ENCODE results near the gene GADD45GIP1. TPM values are rescaled to one million over a fixed set of nuclear protein-coding genes. Genes with fewer than 3 reads are reported as not detected.

Gene GADD45GIP1
- total RNA-seq, 2 experiments from 2014 or later, result 31.1 to 36.3 TPM

DNA sequence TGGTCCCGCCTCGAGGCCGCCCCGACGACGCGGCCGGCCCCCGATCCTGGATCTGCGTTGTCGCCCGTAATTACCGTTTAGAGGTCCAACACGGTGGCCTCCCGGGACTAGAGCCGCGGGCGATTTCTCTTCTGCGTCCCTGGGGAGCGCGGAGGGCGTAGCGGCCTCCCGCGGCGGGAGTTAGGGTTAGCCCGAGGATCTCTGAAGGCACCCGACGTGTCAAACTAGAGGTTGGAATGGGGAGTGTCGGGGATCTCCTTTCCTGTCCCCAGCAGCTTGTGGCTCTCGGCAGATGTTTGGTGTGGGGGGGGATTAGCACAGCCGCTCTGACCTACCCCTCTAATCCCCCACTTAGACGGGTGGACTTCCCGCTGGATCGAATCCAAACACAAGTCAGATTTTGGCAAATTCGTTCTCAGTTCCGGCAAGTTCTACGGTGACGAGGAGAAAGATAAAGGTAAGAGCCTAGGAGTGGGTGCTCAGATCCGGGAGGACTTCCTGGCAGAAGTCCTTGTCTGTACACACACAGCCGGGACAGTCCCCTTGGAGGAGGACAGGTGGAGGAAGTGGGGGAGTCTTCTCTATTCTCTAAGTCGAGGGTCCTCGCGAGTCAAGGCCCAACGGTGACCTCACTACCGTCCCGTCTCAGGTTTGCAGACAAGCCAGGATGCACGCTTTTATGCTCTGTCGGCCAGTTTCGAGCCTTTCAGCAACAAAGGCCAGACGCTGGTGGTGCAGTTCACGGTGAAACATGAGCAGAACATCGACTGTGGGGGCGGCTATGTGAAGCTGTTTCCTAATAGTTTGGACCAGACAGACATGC lies 18.0 kb downstream of the GADD45GIP1 start:
- peaks cover 62% of the 10 kb centered on the region for H3K4me1 Mint-ChIP-seq
- peaks cover 55% of the 10 kb centered on the region for H3K36me3 Mint-ChIP-seq (ENCODE audit: low read depth)
- DNase-seq, result peak; percentile 67
- H3K4me3 Mint-ChIP-seq, result peak overlapping the region; percentile 99
- intact Hi-C loops (cut with DNase I, micrococcal nuclease), result loop anchor here (1.0 to 10.0 kb wide), 13 partner anchors 18 to 1066 kb away; partner anchors contain the start of genes SYCE2 (in 2 of the 2), GADD45GIP1 (in 1 of the 2), GCDH (in 1 of the 2) and GET3 (in 1 of the 2)
- peak overlapping the region; percentile 96 for H3K27ac Mint-ChIP-seq
- ChIA-PET CTCF (interaction anchor here (0.6 to 2.8 kb wide), 3 partner anchors 26 to 150 kb away, joined by 3 to 13 read pairs (median 3); no protein-coding TSS in a partner anchor), POLR2A (interaction anchor here (0.7 kb wide), 1 partner anchor 1067 kb away, joined by 8 read pairs; no protein-coding TSS in a partner anchor)
- no peaks in the 10 kb centered on the region for H3K9me3 Mint-ChIP-seq (ENCODE audit: low read depth)
- ATAC-seq, result no peak
- H3K27me3 Mint-ChIP-seq, result no peaks in the 10 kb centered on the region

DNA sequence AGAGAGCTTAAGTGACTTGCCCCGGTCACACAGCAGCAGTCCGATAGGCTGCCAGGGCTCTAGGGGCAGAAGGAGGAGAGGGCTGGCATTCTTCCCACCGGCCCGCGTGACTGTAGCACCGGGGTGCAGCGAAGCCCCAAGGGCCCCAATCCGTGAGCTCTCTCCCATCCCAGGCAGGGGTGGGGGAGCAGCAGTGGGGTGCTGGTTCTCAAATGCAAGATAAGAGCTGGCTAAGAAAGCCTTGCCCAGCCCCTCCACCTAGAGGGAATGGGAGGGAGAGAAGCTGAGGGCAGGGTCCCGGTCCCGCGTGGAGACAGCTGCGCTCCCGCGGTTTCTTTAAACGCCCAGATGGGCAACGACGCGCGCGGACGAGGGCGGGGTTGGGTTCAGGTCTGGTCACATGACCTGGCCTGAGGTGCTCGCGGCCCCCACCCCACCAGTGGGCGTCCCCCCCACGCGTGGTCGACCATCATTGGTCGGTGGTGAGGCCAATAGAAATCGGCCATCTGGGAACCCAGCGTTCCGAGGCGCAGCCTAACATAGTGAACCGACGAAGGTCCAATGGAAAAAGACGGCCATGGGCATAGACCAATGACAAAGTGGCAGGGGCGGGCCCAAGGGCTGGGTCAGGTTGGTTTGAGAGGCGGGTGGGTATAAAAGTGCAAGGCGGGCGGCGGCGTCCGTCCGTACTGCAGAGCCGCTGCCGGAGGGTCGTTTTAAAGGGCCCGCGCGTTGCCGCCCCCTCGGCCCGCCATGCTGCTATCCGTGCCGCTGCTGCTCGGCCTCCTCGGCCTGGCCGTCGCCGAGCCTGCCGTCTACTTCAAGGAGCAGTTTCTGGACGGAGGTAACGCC lies 18.9 kb downstream of the GADD45GIP1 start, which contains the start of gene CALR:
Gene CALR (plus strand): TSS at position 683 of the 852 bp plus-strand sequence. CDS start 71 bp downstream, at position 754.
- Mint-ChIP-seq H3K4me1 (peaks cover 56% of the 10 kb centered on the region), H3K27me3 (no peaks in the 10 kb centered on the region), H3K9me3 (ENCODE audit: low read depth) (no peaks in the 10 kb centered on the region), H3K4me3 (peak within 1 kb of the TSS; percentile 99), H3K27ac (peak within 1 kb of the TSS; percentile 96), H3K36me3 (ENCODE audit: low read depth) (peaks cover 49% of the 10 kb centered on the region)
- DNase-seq, result peak; percentile 99
- POLR2A ChIA-PET, result interaction anchor here (0.5 to 1.2 kb wide), 5 partner anchors 19 to 208 kb away, joined by 3 to 7 read pairs (median 4); partner anchors contain the start of genes GCDH and SYCE2
- intact Hi-C loops (cut with DNase I, micrococcal nuclease), result loop anchor here (1.0 to 10.0 kb wide), 13 partner anchors 19 to 1067 kb away; partner anchors contain the start of genes SYCE2 (in 2 of the 2), GADD45GIP1 (in 1 of the 2), GCDH (in 1 of the 2) and GET3 (in 1 of the 2)
- CTCF ChIA-PET, result interaction anchor here (0.9 to 2.8 kb wide), 4 partner anchors 27 to 173 kb away, joined by 3 to 13 read pairs (median 4); partner anchors contain the start of gene GCDH
- peak; percentile 89 for ATAC-seq

DNA sequence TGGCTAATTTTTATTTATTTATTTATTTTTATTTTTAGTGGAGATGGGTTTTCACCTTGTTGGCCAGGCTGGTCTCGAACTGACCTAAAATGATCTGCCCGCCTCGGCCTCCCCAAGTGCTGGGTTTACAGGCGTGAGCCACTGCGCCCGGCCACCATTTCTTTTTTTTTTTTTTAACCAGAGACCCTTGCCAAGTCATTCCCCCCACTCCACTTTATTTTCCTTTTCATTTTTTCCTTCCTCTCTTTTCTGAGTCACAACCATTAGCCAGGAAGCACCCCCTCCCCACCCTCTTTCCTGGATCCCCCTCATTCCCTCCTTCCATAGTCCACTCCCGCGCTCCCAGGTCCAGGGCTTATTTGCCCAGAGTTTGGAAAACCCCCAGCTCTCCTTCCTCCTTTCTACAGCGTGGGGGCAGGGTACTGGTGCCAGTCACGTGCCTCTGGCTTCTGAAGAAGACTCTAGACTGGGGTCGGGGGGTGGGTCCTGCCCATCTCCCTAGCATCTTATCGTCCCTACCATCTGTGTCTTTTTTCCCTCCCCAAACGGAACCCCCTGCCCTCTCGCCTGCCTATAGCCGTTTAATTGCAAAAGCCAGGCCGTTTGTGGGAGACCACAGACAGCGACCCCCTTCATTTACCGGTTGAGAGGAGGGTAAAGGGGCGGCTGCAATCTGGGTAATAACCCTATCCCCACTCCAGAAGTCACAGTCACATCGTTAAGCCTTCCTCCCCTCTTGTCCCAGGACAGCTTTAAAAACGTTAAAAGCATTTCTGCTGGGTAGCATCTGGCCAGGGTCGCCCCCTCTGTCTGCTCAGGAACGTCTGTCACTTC lies 19.7 kb downstream of the GADD45GIP1 start:
- ATAC-seq (no peak), DNase-seq (peak; percentile 50)
- H3K4me3 Mint-ChIP-seq, result peak overlapping the region; percentile 99
- ChIA-PET POLR2A (interaction anchor here (0.5 to 1.2 kb wide), 5 partner anchors 18 to 209 kb away, joined by 3 to 7 read pairs (median 4); partner anchors contain the start of genes GCDH and SYCE2), CTCF (interaction anchor here (0.9 to 2.8 kb wide), 4 partner anchors 28 to 172 kb away, joined by 3 to 13 read pairs (median 4); partner anchors contain the start of gene GCDH)
- intact Hi-C loops (cut with DNase I, micrococcal nuclease), result loop anchor here (5.0 to 10.0 kb wide), 3 partner anchors 145 to 1067 kb away; partner anchors contain the start of genes JUNB (in 1 of the 2), RFX1 (in 1 of the 2) and TNPO2 (in 1 of the 2)
- H3K36me3 Mint-ChIP-seq (ENCODE audit: low read depth), result peaks cover 49% of the 10 kb centered on the region
- H3K9me3 Mint-ChIP-seq (ENCODE audit: low read depth), result no peaks in the 10 kb centered on the region
- no peaks in the 10 kb centered on the region for H3K27me3 Mint-ChIP-seq
- peak overlapping the region; percentile 86 for H3K27ac Mint-ChIP-seq
- peaks cover 57% of the 10 kb centered on the region for H3K4me1 Mint-ChIP-seq

DNA sequence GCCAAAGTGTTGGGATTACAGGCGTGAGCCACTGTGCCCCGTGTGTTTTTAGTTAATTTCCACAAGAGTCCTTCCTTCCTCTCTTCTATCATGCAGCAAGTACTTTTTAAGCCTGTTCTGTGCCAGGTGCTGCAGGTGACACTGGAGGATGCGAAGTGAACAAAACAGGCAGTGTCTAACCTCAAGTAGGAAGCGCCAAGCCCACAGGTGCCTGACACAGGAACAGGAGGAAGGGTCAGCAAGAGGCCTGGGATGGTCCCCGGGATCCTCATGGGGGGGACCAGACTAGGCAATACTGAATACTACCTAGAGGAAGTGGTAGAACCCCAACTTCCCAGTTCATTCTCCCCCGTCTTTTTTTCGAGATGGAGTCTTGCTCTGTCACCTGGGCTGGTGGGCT lies 20.4 kb downstream of the GADD45GIP1 start:
- Mint-ChIP-seq H3K27ac (peak overlapping the region; percentile 77), H3K4me1 (peaks cover 58% of the 10 kb centered on the region), H3K36me3 (ENCODE audit: low read depth) (peaks cover 46% of the 10 kb centered on the region), H3K27me3 (no peaks in the 10 kb centered on the region), H3K9me3 (ENCODE audit: low read depth) (no peaks in the 10 kb centered on the region), H3K4me3 (no peak overlapping the region)
- DNase-seq (peak; percentile 20), ATAC-seq (no peak)
- intact Hi-C loops (cut with DNase I, micrococcal nuclease), result loop anchor here (5.0 to 10.0 kb wide), 3 partner anchors 144 to 1068 kb away; partner anchors contain the start of genes JUNB (in 1 of the 2), RFX1 (in 1 of the 2) and TNPO2 (in 1 of the 2)
- POLR2A ChIA-PET, result no interaction called here
- CTCF ChIA-PET, result no interaction called here

DNA sequence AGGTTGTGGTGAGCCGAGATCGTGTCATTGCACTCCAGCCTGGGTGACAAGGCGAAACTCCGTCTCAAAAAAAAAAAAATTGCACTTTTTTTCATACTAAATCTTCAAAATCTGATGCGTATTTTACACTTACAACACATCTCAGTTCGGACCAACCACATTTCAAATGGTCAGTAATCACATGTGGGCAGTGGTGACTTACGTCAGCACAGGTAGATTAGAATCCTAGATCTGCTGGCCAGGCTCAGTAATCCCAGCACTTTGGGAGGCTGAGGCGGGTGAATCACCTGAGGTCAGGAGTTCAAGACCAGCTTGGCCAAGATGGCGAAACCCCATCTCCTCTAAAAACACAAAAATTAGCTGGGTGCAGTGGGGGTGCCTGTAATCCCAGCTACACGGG lies 22.0 kb downstream of the GADD45GIP1 start:
- Mint-ChIP-seq H3K27me3 (no peaks in the 10 kb centered on the region), H3K27ac (no peak overlapping the region), H3K9me3 (ENCODE audit: low read depth) (no peaks in the 10 kb centered on the region), H3K36me3 (ENCODE audit: low read depth) (peaks cover 42% of the 10 kb centered on the region), H3K4me3 (no peak overlapping the region), H3K4me1 (peaks cover 48% of the 10 kb centered on the region)
- ATAC-seq (no peak), DNase-seq (peak; percentile 4)
- ChIA-PET POLR2A (interaction anchor here (1.0 kb wide), 1 partner anchor 50 kb away, joined by 3 read pairs; no protein-coding TSS in a partner anchor), CTCF (interaction anchor here (0.6 to 0.7 kb wide), 2 partner anchors 16 to 156 kb away, joined by 3 to 4 read pairs; partner anchors contain the start of gene SYCE2)
- intact Hi-C loops (cut with DNase I, micrococcal nuclease), result loop anchor here (5.0 to 10.0 kb wide), 3 partner anchors 143 to 1070 kb away; partner anchors contain the start of genes JUNB (in 1 of the 2), RFX1 (in 1 of the 2) and TNPO2 (in 1 of the 2)

DNA sequence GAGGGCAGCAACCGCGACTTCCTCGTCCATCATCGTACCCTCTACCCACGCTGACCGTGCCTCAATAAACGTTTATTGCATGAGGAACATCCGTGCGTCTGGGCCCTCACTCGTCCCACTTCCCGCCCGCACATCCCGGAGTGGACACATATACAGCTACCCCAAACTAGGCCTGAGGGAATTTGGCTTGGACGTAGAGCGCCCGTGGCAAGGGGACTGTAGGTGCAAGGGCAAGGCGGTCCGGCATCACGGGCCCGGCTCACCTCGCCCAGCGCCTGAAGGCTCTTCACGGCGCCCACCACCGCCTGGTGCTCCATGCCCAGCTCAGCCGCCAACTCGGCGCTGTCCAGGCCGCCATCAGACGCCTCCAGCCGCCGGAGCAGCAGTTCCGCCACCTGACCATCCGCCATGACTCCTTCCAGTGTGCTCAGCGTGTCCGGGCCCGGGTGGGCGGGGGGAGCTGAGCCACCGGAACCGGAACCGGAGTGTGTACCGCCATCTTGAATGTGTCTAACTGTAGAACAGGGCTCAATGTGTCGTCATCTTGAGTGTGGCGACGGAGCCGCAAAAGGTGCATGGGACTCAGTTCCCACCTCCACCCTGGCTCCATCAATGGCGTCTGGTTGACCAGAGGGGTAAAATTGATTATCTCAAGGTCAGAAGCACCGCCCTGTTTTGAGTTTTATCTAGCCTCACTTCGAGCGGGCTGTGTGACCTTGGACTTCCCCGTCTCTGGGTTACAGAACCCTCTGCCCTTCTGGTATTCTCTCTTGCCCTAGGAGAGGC lies 23.5 kb downstream of the GADD45GIP1 start, which contains the start of gene FARSA:
Gene FARSA (minus strand): TSS at position 425 of the 786 bp plus-strand sequence. CDS start 15 bp downstream, at position 410.
- Mint-ChIP-seq H3K27ac (peak within 1 kb of the TSS; percentile 94), H3K27me3 (no peaks in the 10 kb centered on the region), H3K9me3 (ENCODE audit: low read depth) (no peaks in the 10 kb centered on the region), H3K36me3 (ENCODE audit: low read depth) (peaks cover 36% of the 10 kb centered on the region), H3K4me3 (peak within 1 kb of the TSS; percentile 99), H3K4me1 (peaks cover 39% of the 10 kb centered on the region)
- ChIA-PET POLR2A (interaction anchor here (1.0 to 1.3 kb wide), 2 partner anchors 42 to 48 kb away, joined by 3 to 4 read pairs; partner anchors contain the start of gene GCDH), CTCF (interaction anchor here (1.0 to 1.7 kb wide), 4 partner anchors 20 to 32 kb away, joined by 3 to 4 read pairs (median 4); no protein-coding TSS in a partner anchor)
- DNase-seq (peak; percentile 96), ATAC-seq (peak; percentile 69)
- intact Hi-C loops (cut with DNase I, micrococcal nuclease), result loop anchor here (1.0 to 10.0 kb wide), 9 partner anchors 12 to 1071 kb away; partner anchors contain the start of genes SYCE2 (in 2 of the 2), DHPS (in 1 of the 2), GADD45GIP1 (in 1 of the 2) and GCDH (in 1 of the 2)

DNA sequence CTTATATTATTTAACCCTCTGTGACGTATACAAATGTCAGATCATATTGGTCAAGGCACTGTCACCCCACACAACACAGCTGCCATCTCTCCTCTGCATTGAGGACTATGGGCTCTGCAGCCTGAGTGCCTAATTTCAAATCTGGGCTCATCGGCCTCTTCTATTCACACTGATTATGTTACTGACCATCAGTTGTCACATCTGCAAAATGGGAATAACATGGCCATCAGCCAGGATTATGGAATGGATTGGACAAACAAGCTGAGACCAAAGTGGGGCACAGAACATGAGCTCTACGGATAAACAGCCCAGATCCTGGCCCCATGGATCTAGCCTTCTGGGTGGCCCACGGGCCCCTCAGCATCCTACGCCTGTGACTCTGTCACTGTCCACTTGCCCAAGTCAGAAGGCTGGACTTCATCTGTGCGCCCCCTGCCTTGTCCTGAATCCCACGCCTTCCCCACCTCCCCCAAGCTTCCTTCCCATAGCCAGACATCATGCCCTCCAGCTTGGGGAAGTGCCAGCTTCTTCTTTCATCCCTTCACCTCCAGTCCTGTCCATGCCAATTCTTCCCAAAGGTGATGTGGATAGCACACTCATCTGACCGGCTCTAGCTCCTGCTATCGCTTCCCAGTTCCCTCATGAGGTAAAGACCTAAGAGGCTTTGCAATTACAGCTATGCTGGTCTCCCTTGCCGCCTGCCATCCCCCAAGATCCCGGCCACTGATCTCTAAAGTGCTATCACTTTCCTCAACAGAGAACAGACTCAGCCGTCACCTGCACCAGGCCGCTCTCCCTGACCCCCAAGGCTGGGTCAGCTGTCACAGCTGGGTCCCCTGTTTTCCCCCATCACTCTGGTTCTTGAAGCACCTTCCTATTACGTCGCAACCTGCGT lies 24.4 kb downstream of the GADD45GIP1 start:
- no peak for ATAC-seq
- Mint-ChIP-seq H3K4me3 (peak overlapping the region; percentile 99), H3K27ac (peak overlapping the region; percentile 94), H3K27me3 (no peaks in the 10 kb centered on the region), H3K36me3 (ENCODE audit: low read depth) (peaks cover 39% of the 10 kb centered on the region), H3K9me3 (ENCODE audit: low read depth) (no peaks in the 10 kb centered on the region), H3K4me1 (peaks cover 35% of the 10 kb centered on the region)
- intact Hi-C loops (cut with DNase I, micrococcal nuclease), result loop anchor here (1.0 to 10.0 kb wide), 9 partner anchors 13 to 1072 kb away; partner anchors contain the start of genes SYCE2 (in 2 of the 2), DHPS (in 1 of the 2), GADD45GIP1 (in 1 of the 2) and GCDH (in 1 of the 2)
- ChIA-PET POLR2A (interaction anchor here (1.0 to 1.3 kb wide), 3 partner anchors 41 to 48 kb away, joined by 3 to 4 read pairs (median 3); partner anchors contain the start of gene GCDH), CTCF (interaction anchor here (1.0 to 1.7 kb wide), 5 partner anchors 12 to 33 kb away, joined by 3 to 4 read pairs (median 4); no protein-coding TSS in a partner anchor)
- DNase-seq, result peak; percentile 3

DNA sequence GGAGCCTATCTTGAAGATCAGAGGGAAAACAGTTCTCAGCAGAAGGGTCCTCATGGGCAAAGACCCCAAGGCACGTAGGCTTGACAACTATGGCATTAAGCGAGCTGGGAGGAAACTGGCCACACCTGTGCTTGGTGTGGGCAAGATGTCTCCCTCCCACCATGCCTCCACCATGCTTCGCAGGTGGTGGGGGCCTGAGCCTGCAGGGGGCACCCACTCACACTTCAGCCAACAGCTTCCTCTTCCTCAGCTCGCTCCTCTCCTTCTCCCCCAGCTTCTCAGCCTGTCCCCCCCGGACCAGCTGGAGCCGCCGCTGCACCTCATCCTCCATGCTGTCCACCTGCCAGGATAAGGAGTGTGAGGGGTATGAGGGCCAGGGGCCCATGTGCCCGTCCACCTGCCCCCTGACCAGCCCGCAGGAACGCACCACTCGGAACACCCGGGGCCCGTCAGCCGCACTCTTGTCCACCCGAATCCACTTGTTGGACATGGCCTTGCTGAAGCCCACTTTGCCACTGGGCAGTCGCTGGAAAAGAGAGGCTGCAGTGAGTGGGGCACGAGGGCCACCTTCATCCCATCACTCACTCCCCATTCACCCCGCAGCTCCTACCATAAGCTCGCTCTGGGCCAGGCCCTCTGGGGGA lies 26.9 kb downstream of the GADD45GIP1 start:
- Mint-ChIP-seq H3K27ac (no peak overlapping the region), H3K4me3 (no peak overlapping the region), H3K9me3 (ENCODE audit: low read depth) (no peaks in the 10 kb centered on the region), H3K4me1 (peaks cover 22% of the 10 kb centered on the region), H3K36me3 (ENCODE audit: low read depth) (peaks cover 54% of the 10 kb centered on the region), H3K27me3 (no peaks in the 10 kb centered on the region)
- DNase-seq, result no peak
- ChIA-PET CTCF (interaction anchor here (0.6 to 0.9 kb wide), 3 partner anchors 17 to 39 kb away, joined by 3 to 5 read pairs (median 4); partner anchors contain the start of gene GCDH), POLR2A (no interaction called here)
- ATAC-seq, result no peak
- intact Hi-C loops (cut with DNase I, micrococcal nuclease), result loop anchor here in 1 of 2 experiments (10.0 kb wide), 1 partner anchor 1075 kb away; the partner anchor contains the start of gene RFX1

Data from activated CD4-positive, alpha-beta T cell treated with anti-CD3 and anti-CD28 coated beads for 36 hours (primary cell).